ENCODE measurements around the gene SNTB2.
A peak's percentile ranks its signal among the peaks of the same experiment; 100 is the strongest.
"Not testable (repeated sequence)": the region's sequence is repeated elsewhere in the genome, so short reads cannot be mapped to it uniquely, and the experiment has no call there.

The SNTB2 gene

GRCh38 chr16:69186642-69187445 is at the start of gene SNTB2:
SNTB2 (plus strand) TSS chr16:69187164; CDS start chr16:69187167, 3 bp downstream.
- Histone ChIP-seq H3K27ac (peak within 1 kb of the TSS; percentile 87), H3K27me3 (no peaks in the 10 kb centered on the region)
- no peak for TF ChIP-seq Cebpa-rat (IDR thresholded peaks at IDR 0.05)

GRCh38 chr16:69138608-69139007 is 48.4 kb upstream of the SNTB2 start:
- no peak for TF ChIP-seq Cebpa-rat (IDR thresholded peaks at IDR 0.05)
- Histone ChIP-seq H3K9ac (no peak overlapping the region), H3K36me3 (peaks cover 98% of the 10 kb centered on the region)

More at GRCh38 chr16:69186642-69187445, at the start of gene SNTB2:
- H3K9me3 ChIP-seq = no peaks in the 10 kb centered on the region
- H3K4me2 ChIP-seq = peak within 1 kb of the TSS; percentile 97
- H3K36me3 ChIP-seq = 0 out of 2 replicates have a peak, but pooled peaks cover 1% of the 10 kb centered on the region
- peaks cover 50% of the 10 kb centered on the region for H4K20me1 ChIP-seq
- peak within 1 kb of the TSS; percentile 86 for H3K9ac ChIP-seq
- H3K4me1 ChIP-seq = peaks cover 60% of the 10 kb centered on the region
- peak within 1 kb of the TSS; percentile 97 for H3K4me3 ChIP-seq

DNA sequence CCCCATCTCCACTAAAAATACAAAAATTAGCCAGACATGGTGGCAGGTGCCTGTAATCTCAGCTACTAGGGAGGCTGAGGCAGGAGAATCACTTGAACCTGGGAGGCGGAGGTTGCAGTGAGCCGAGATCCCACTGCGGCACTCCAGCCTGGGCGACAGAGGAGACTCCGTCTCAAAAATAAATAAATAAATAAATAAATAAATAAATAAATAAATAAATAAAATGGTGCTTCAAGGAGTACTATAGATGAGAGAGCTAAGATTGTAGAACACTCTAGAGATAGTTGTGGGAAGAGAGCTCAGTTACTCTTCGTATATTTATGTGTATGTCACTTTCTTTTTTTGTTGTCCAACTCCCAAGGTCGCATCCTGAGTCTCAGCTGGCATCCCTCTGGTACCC is 47.5 kb upstream of the SNTB2 start:
- peaks cover 99% of the 10 kb centered on the region for H3K36me3 ChIP-seq
- not testable (repeated sequence) for H3K4me3 ChIP-seq, H3K4me2 ChIP-seq, H3K27me3 ChIP-seq, H3K4me1 ChIP-seq, H3K27ac ChIP-seq, H3K9me3 ChIP-seq, H3K9ac ChIP-seq
- H4K20me1 ChIP-seq = peaks cover 83% of the 10 kb centered on the region

More at GRCh38 chr16:69138608-69139007, 48.4 kb upstream of the SNTB2 start:
- Histone ChIP-seq H3K27ac (no peak overlapping the region), H3K4me3 (no peak overlapping the region), H3K27me3 (no peaks in the 10 kb centered on the region), H3K9me3 (no peaks in the 10 kb centered on the region), H3K4me1 (peaks cover 12% of the 10 kb centered on the region), H3K4me2 (no peak overlapping the region), H4K20me1 (peaks cover 83% of the 10 kb centered on the region)

DNA sequence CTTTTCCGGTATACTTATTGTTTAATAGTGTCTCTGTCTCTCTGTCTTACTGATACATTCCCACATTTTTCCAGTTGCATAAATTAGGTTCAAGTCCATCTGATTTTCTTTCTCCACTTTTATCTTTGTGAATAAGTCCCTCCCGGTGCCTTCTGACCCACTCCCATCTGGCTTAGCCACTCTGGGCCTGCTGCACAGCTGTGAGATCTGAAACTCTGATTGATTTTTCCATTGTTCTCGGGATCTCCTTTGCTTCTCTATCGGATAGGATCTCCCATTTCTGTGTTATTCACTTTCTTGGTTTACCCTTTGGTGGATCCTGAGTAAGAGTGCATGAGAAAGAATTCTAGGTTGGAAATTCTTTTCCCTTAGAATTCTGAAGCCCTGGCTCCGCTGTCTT is 46.0 kb upstream of the SNTB2 start:
- Histone ChIP-seq H3K9ac (no peak overlapping the region), H3K4me2 (no peak overlapping the region), H3K27me3 (no peaks in the 10 kb centered on the region), H3K27ac (no peak overlapping the region), H4K20me1 (peaks cover 80% of the 10 kb centered on the region), H3K36me3 (peaks cover 99% of the 10 kb centered on the region), H3K9me3 (no peaks in the 10 kb centered on the region), H3K4me1 (no peaks in the 10 kb centered on the region), H3K4me3 (no peak overlapping the region)
- no peak for TF ChIP-seq Cebpa-rat (IDR thresholded peaks at IDR 0.05)

DNA sequence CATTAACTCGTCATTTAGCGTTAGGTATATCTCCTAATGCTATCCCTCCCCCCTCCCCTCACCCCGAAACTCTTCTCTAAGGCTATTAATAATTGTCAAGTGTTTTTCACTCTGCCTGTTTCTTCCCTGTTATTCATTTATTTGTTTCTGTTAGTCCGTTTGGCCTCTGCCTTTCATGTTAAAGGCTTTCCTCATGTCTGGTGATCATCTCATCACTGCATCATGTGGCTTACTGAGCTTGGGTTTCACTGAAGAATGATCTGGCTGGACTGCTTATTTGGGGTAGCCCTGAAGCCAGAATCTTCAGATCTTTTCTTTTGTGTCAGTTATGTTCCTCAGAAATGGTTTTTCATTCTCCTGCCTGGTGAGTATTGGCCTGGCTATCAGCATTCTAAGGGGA is 45.0 kb upstream of the SNTB2 start:
- Histone ChIP-seq H3K9me3 (no peaks in the 10 kb centered on the region), H4K20me1 (peaks cover 73% of the 10 kb centered on the region), H3K4me1 (no peaks in the 10 kb centered on the region), H3K27me3 (no peaks in the 10 kb centered on the region), H3K36me3 (peaks cover 99% of the 10 kb centered on the region), H3K27ac (no peak overlapping the region), H3K9ac (no peak overlapping the region), H3K4me2 (no peak overlapping the region), H3K4me3 (no peak overlapping the region)
- no peak for TF ChIP-seq Cebpa-rat (IDR thresholded peaks at IDR 0.05)

- H3K9ac ChIP-seq = no peak overlapping the region
- peaks cover 99% of the 10 kb centered on the region for H3K36me3 ChIP-seq
- no peaks in the 10 kb centered on the region for H3K9me3 ChIP-seq
- H3K27ac ChIP-seq = no peak overlapping the region
- TF ChIP-seq Cebpa-rat (IDR thresholded peaks at IDR 0.05) = no peak
- no peak overlapping the region for H3K4me2 ChIP-seq
- H3K27me3 ChIP-seq = no peaks in the 10 kb centered on the region
- peaks cover 73% of the 10 kb centered on the region for H4K20me1 ChIP-seq
- no peak overlapping the region for H3K4me3 ChIP-seq
- no peaks in the 10 kb centered on the region for H3K4me1 ChIP-seq
These were observed 43.8 kb upstream of the SNTB2 start for GRCh38 chr16:69143116-69143515.

- Histone ChIP-seq H3K4me2 (no peak overlapping the region), H3K4me3 (no peak overlapping the region), H3K36me3 (peaks cover 98% of the 10 kb centered on the region), H4K20me1 (peaks cover 83% of the 10 kb centered on the region), H3K27ac (no peak overlapping the region), H3K9ac (no peak overlapping the region), H3K4me1 (no peaks in the 10 kb centered on the region), H3K27me3 (no peaks in the 10 kb centered on the region), H3K9me3 (no peaks in the 10 kb centered on the region)
- TF ChIP-seq Cebpa-rat (IDR thresholded peaks at IDR 0.05) = no peak
These were observed 41.3 kb upstream of the SNTB2 start for GRCh38 chr16:69145658-69146057.

- not testable (repeated sequence) for H3K27ac ChIP-seq, H3K9me3 ChIP-seq, H3K9ac ChIP-seq, H3K4me1 ChIP-seq, H3K4me2 ChIP-seq, H3K4me3 ChIP-seq, H3K27me3 ChIP-seq
- Histone ChIP-seq H4K20me1 (peaks cover 61% of the 10 kb centered on the region), H3K36me3 (peaks cover 98% of the 10 kb centered on the region)
These were observed 37.3 kb upstream of the SNTB2 start for GRCh38 chr16:69149621-69150020.

- H3K4me3 ChIP-seq = no peak overlapping the region
- H3K9ac ChIP-seq = no peak overlapping the region
- no peak for TF ChIP-seq Cebpa-rat (IDR thresholded peaks at IDR 0.05)
- H3K4me1 ChIP-seq = no peaks in the 10 kb centered on the region
- peaks cover 55% of the 10 kb centered on the region for H4K20me1 ChIP-seq
- no peak overlapping the region for H3K4me2 ChIP-seq
- peaks cover 98% of the 10 kb centered on the region for H3K36me3 ChIP-seq
- no peaks in the 10 kb centered on the region for H3K9me3 ChIP-seq
- no peak overlapping the region for H3K27ac ChIP-seq
- no peaks in the 10 kb centered on the region for H3K27me3 ChIP-seq
These were observed 36.7 kb upstream of the SNTB2 start for GRCh38 chr16:69150146-69150865.

DNA sequence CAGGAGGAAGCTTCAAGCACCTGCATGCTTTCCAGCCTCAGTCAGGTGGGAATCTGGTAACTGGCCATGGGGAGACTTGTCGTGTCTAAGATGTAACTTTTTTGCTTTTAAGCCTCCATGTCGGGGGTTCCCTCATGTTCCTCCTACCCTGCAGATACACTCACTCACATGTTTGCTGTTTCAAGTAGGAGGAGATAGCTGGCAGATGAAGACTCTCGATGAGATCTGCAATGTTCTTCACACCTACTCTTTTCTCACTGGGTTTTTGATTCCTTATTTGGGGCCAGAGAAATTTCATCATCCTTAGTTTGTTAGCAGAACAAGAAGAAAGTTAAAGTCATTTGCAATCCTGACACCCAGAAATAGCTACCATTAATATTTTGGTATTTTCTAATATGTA is 29.8 kb upstream of the SNTB2 start:
- no peak overlapping the region for H3K9ac ChIP-seq
- H3K36me3 ChIP-seq = peaks cover 100% of the 10 kb centered on the region
- no peaks in the 10 kb centered on the region for H3K27me3 ChIP-seq
- TF ChIP-seq Cebpa-rat (IDR thresholded peaks at IDR 0.05) = no peak
- H3K4me2 ChIP-seq = no peak overlapping the region
- no peaks in the 10 kb centered on the region for H3K9me3 ChIP-seq
- no peak overlapping the region for H3K27ac ChIP-seq
- 0 out of 2 replicates have a peak, but pooled peaks cover 2% of the 10 kb centered on the region for H4K20me1 ChIP-seq
- no peaks in the 10 kb centered on the region for H3K4me1 ChIP-seq
- no peak overlapping the region for H3K4me3 ChIP-seq
